ENCODE data around the gene GRIN3A. TPM values are rescaled to one million over a fixed set of nuclear protein-coding genes. Genes with fewer than 3 reads are reported as not detected.

GRIN3A gene
- total RNA-seq, 1 experiment from 2014 or later = 0.03 TPM

GRCh38 chr9:101778332-101778731, 39.9 kb upstream of the GRIN3A start:
- TF ChIP-seq TCF7L2 (IDR thresholded peaks at IDR 0.05; ENCODE audit: low read depth, low read length) (no peak), POLR2AphosphoS5 (IDR thresholded peaks at IDR 0.05; ENCODE audit: low read depth, low read length) (no peak), SIN3A (IDR thresholded peaks at IDR 0.05; ENCODE audit: borderline replicate concordance, insufficient read depth, low read depth, low read length) (no peak)
- TF ChIP-seq, protein P1, sequence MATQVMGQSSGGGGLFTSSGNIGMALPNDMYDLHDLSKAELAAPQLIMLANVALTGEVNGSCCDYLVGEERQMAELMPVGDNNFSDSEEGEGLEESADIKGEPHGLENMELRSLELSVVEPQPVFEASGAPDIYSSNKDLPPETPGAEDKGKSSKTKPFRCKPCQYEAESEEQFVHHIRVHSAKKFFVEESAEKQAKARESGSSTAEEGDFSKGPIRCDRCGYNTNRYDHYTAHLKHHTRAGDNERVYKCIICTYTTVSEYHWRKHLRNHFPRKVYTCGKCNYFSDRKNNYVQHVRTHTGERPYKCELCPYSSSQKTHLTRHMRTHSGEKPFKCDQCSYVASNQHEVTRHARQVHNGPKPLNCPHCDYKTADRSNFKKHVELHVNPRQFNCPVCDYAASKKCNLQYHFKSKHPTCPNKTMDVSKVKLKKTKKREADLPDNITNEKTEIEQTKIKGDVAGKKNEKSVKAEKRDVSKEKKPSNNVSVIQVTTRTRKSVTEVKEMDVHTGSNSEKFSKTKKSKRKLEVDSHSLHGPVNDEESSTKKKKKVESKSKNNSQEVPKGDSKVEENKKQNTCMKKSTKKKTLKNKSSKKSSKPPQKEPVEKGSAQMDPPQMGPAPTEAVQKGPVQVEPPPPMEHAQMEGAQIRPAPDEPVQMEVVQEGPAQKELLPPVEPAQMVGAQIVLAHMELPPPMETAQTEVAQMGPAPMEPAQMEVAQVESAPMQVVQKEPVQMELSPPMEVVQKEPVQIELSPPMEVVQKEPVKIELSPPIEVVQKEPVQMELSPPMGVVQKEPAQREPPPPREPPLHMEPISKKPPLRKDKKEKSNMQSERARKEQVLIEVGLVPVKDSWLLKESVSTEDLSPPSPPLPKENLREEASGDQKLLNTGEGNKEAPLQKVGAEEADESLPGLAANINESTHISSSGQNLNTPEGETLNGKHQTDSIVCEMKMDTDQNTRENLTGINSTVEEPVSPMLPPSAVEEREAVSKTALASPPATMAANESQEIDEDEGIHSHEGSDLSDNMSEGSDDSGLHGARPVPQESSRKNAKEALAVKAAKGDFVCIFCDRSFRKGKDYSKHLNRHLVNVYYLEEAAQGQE (IDR thresholded peaks at IDR 0.05; ENCODE audit: insufficient read depth in 1 of 2, low read depth in 2 of 2, low read length in 1 of 2) = no peak
- TF ChIP-seq, protein P2, sequence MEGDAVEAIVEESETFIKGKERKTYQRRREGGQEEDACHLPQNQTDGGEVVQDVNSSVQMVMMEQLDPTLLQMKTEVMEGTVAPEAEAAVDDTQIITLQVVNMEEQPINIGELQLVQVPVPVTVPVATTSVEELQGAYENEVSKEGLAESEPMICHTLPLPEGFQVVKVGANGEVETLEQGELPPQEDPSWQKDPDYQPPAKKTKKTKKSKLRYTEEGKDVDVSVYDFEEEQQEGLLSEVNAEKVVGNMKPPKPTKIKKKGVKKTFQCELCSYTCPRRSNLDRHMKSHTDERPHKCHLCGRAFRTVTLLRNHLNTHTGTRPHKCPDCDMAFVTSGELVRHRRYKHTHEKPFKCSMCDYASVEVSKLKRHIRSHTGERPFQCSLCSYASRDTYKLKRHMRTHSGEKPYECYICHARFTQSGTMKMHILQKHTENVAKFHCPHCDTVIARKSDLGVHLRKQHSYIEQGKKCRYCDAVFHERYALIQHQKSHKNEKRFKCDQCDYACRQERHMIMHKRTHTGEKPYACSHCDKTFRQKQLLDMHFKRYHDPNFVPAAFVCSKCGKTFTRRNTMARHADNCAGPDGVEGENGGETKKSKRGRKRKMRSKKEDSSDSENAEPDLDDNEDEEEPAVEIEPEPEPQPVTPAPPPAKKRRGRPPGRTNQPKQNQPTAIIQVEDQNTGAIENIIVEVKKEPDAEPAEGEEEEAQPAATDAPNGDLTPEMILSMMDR (IDR thresholded peaks at IDR 0.05) = no peak
- no peak for ATAC-seq
- BruUV-seq (replicated peaks) = no TSS peak
- Histone ChIP-seq H3K27ac (ENCODE audit: low read length) (no peak overlapping the region), H3K36me3 (ENCODE audit: control insufficient read depth, insufficient read depth, low read length) (no peaks in the 10 kb centered on the region), H3K4me3 (ENCODE audit: low read depth in 2 of 2, low read length in 2 of 2) (no peak overlapping the region), H3K4me1 (ENCODE audit: control insufficient read depth, insufficient read depth, low read length) (no peaks in the 10 kb centered on the region), H3K9me3 (ENCODE audit: control insufficient read depth, insufficient read depth, low read depth, low read length) (no peaks in the 10 kb centered on the region), H3K27me3 (ENCODE audit: control insufficient read depth, insufficient read depth, low read length) (no peaks in the 10 kb centered on the region)
- POLR2A ChIA-PET = no interaction called here
- CTCF ChIA-PET = no interaction called here
- no peak for DNase-seq (ENCODE audit: low read depth, low spot score)
- intact Hi-C loops (cut with micrococcal nuclease; ENCODE audit: unreplicated experiment) (no loop called here), in situ Hi-C loops (cut with HindIII; ENCODE audit: low pct_unique_long_range_greater_than_20kb, low sequenced_read_pairs) (no loop called here)

DNA sequence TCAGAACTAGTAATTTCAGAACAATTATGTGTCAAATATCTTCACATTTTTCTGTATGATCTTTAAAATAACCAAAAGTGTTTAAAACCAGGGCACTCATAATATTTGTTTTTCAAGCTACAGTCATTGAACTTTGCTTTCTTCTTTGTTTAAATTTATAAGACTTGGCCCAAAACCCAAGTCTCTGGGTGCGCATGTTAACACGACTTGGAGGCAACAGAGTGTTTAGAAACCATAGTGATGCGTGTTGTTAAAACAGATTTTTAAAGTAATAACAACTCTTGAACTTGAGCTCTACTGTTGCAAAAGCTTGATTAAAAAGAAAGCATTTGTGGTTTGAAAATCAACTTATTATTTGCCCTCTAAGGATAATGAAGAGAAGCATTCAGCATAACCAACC, 26.0 kb upstream of the GRIN3A start:
- TF ChIP-seq TCF7L2 (IDR thresholded peaks at IDR 0.05; ENCODE audit: low read depth, low read length) (no peak), POLR2AphosphoS5 (IDR thresholded peaks at IDR 0.05; ENCODE audit: low read depth, low read length) (no peak), SIN3A (IDR thresholded peaks at IDR 0.05; ENCODE audit: borderline replicate concordance, insufficient read depth, low read depth, low read length) (no peak)
- TF ChIP-seq, protein P2 (IDR thresholded peaks at IDR 0.05) = no peak
- TF ChIP-seq, protein P1 (IDR thresholded peaks at IDR 0.05; ENCODE audit: insufficient read depth in 1 of 2, low read depth in 2 of 2, low read length in 1 of 2) = no peak
- ATAC-seq (no peak), DNase-seq (ENCODE audit: low read depth, low spot score) (no peak)
- Histone ChIP-seq H3K27ac (ENCODE audit: low read length) (no peak overlapping the region), H3K4me1 (ENCODE audit: control insufficient read depth, insufficient read depth, low read length) (no peaks in the 10 kb centered on the region), H3K4me3 (ENCODE audit: low read depth in 2 of 2, low read length in 2 of 2) (no peak overlapping the region), H3K27me3 (ENCODE audit: control insufficient read depth, insufficient read depth, low read length) (no peaks in the 10 kb centered on the region), H3K9me3 (ENCODE audit: control insufficient read depth, insufficient read depth, low read depth, low read length) (no peaks in the 10 kb centered on the region), H3K36me3 (ENCODE audit: control insufficient read depth, insufficient read depth, low read length) (no peaks in the 10 kb centered on the region)
- intact Hi-C loops (cut with micrococcal nuclease; ENCODE audit: unreplicated experiment) = no loop called here
- ChIA-PET CTCF (no interaction called here), POLR2A (no interaction called here)
- in situ Hi-C loops (cut with HindIII; ENCODE audit: low pct_unique_long_range_greater_than_20kb, low sequenced_read_pairs) = no loop called here
- BruUV-seq (replicated peaks) = no TSS peak

Data from Panc1 (cell line).